ENCODE results near the gene IGLL5. TPM values are rescaled to one million over a fixed set of nuclear protein-coding genes. Genes with fewer than 3 reads are reported as not detected.

Gene IGLL5
- total RNA-seq, 4 donors from 2014 or later = 0.90 to 7.4 (median 2.7) TPM; not detected in 1

DNA sequence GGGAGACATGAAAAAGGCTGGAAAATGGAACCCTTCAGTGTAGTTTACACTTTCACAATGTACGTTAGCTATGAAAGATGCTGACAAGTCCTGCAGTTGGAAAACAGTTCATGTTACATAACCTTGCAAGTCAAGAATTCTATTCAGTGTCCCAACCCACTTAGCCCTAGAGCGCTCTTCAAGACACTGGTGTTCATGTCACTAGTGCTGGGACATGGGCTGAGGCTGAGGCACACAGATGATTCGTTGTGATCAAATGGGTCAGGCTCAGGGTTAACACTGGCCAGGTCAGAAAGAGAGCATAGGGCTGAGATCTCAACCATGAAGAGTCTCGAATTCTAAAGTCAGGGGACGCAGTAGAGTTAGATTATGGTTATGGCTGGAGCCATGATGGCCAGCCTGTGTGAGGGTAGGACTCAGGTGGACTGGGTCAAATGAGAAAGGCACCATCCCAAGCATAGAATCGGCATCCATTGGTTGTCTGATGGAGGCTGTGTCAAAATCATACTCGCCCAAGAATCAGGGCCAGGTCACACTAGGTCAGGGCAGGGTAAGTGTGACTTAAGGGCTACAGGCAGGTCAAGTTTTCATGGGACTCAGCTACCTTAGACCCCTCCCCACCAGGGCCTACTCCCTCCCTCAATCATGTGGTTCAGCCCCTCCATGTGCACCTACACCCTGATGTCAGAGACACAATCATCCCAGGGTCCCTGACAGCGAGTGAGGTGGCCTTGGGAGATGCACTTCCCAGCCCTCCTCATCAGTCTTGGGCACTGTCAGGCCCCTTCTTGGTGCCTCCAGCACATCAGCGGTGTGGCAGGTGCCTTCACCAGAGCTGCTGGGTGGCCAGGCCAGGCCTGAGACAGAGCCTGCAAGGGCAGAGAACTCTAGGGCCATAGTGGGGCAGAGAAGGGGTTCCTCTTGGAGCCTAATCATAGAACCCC lies 20.2 kb downstream of the IGLL5 start:
- intact Hi-C loops (cut with DNase I; ENCODE audit: low total_unique reads) = no loop called here
- H3K36me3 ChIP-seq = no peaks in the 10 kb centered on the region
- H3K27ac ChIP-seq = no peak overlapping the region
- no peak overlapping the region for H3K4me3 ChIP-seq
- no peaks in the 10 kb centered on the region for H3K27me3 ChIP-seq
- DNase-seq = no peak
- no peaks in the 10 kb centered on the region for H3K9me3 ChIP-seq
- no peaks in the 10 kb centered on the region for H3K4me1 ChIP-seq
- no peak for TF ChIP-seq POLR2A (IDR thresholded peaks at IDR 0.05)
- TF ChIP-seq, protein P1, sequence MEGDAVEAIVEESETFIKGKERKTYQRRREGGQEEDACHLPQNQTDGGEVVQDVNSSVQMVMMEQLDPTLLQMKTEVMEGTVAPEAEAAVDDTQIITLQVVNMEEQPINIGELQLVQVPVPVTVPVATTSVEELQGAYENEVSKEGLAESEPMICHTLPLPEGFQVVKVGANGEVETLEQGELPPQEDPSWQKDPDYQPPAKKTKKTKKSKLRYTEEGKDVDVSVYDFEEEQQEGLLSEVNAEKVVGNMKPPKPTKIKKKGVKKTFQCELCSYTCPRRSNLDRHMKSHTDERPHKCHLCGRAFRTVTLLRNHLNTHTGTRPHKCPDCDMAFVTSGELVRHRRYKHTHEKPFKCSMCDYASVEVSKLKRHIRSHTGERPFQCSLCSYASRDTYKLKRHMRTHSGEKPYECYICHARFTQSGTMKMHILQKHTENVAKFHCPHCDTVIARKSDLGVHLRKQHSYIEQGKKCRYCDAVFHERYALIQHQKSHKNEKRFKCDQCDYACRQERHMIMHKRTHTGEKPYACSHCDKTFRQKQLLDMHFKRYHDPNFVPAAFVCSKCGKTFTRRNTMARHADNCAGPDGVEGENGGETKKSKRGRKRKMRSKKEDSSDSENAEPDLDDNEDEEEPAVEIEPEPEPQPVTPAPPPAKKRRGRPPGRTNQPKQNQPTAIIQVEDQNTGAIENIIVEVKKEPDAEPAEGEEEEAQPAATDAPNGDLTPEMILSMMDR (IDR thresholded peaks at IDR 0.05) = no peak

GRCh38 chr22:22908495-22908861 lies 20.9 kb downstream of the IGLL5 start:
- TF ChIP-seq, protein P1 (IDR thresholded peaks at IDR 0.05) = no peak
- TF ChIP-seq POLR2A (IDR thresholded peaks at IDR 0.05) = no peak

GRCh38 chr22:22908941-22909604 lies 21.5 kb downstream of the IGLL5 start:
- Histone ChIP-seq H3K9me3 (no peaks in the 10 kb centered on the region), H3K36me3 (no peaks in the 10 kb centered on the region), H3K4me3 (no peak overlapping the region), H3K4me1 (no peaks in the 10 kb centered on the region), H3K27me3 (no peaks in the 10 kb centered on the region), H3K27ac (no peak overlapping the region)
- no peak for DNase-seq
- TF ChIP-seq, protein P1 (IDR thresholded peaks at IDR 0.05) = no peak
- TF ChIP-seq POLR2A (IDR thresholded peaks at IDR 0.05) = no peak
- intact Hi-C loops (cut with DNase I; ENCODE audit: low total_unique reads) = no loop called here

More at GRCh38 chr22:22908495-22908861, 20.9 kb downstream of the IGLL5 start:
- no peaks in the 10 kb centered on the region for H3K27me3 ChIP-seq
- no peak overlapping the region for H3K4me3 ChIP-seq
- no peak for DNase-seq
- H3K4me1 ChIP-seq = no peaks in the 10 kb centered on the region
- no peaks in the 10 kb centered on the region for H3K36me3 ChIP-seq
- no peak overlapping the region for H3K27ac ChIP-seq
- intact Hi-C loops (cut with DNase I; ENCODE audit: low total_unique reads) = no loop called here
- H3K9me3 ChIP-seq = no peaks in the 10 kb centered on the region

GRCh38 chr22:22909605-22910271 lies 22.1 kb downstream of the IGLL5 start:
- TF ChIP-seq POLR2A (IDR thresholded peaks at IDR 0.05) = no peak
- TF ChIP-seq, protein P1 (IDR thresholded peaks at IDR 0.05) = no peak
- intact Hi-C loops (cut with DNase I; ENCODE audit: low total_unique reads) = no loop called here
- Histone ChIP-seq H3K4me1 (no peaks in the 10 kb centered on the region), H3K9me3 (no peaks in the 10 kb centered on the region), H3K27ac (no peak overlapping the region), H3K27me3 (no peaks in the 10 kb centered on the region), H3K36me3 (no peaks in the 10 kb centered on the region), H3K4me3 (no peak overlapping the region)
- DNase-seq = no peak

Measured in uterus (tissue), 4 donors.